Measurements from ENCODE around the gene ADD1.
A peak's percentile ranks its signal among the peaks of the same experiment; 100 is the strongest.
"Not testable (repeated sequence)": the region's sequence is repeated elsewhere in the genome, so short reads cannot be mapped to it uniquely, and the experiment has no call there.

Gene ADD1

DNA sequence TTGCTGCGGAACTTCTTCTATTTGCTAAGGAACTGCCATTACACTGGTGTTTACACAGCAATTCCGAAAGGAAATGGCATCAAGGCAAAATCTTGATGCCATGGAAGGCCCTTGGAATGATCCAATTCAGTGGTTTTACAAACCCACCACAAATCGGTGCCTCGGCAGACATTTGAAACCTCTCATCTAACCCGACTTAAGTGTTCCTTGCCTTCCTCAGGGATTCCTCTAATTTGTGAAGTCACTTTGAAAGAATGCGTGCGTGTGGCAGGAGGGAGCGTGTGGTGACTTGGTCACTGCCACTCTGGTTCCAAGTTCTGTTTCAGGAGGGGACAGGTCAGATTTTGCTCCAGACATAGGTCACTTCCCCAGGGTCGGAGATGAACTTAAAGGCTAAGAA, 114.8 kb downstream of the ADD1 start:
- TF ChIP-seq, protein P1, sequence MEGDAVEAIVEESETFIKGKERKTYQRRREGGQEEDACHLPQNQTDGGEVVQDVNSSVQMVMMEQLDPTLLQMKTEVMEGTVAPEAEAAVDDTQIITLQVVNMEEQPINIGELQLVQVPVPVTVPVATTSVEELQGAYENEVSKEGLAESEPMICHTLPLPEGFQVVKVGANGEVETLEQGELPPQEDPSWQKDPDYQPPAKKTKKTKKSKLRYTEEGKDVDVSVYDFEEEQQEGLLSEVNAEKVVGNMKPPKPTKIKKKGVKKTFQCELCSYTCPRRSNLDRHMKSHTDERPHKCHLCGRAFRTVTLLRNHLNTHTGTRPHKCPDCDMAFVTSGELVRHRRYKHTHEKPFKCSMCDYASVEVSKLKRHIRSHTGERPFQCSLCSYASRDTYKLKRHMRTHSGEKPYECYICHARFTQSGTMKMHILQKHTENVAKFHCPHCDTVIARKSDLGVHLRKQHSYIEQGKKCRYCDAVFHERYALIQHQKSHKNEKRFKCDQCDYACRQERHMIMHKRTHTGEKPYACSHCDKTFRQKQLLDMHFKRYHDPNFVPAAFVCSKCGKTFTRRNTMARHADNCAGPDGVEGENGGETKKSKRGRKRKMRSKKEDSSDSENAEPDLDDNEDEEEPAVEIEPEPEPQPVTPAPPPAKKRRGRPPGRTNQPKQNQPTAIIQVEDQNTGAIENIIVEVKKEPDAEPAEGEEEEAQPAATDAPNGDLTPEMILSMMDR (IDR thresholded peaks at IDR 0.05; ENCODE audit: control insufficient read depth, insufficient read depth, low read depth, low read length, missing control alignments), result no peak
- no peak for DNase-seq (ENCODE audit: low read depth)
- no peak overlapping the region for H3K4me3 ChIP-seq (ENCODE audit: control insufficient read depth, low read depth, low read length)

DNA sequence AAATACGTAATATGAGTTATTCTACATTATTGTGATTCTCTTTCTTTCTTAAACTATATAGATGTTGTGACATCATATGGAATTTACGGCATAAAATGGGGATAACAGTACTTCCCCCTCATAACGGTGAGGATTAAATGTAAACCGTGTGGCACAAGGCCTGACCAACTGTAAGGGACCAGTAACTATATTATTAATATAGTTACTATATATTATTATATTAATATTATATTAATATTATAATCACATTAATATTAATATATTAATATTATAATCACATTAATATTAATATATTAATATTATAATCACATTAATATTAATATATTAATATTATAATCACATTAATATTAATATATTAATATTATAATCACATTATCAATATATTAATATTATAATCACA, 116.8 kb downstream of the ADD1 start:
- H3K4me3 ChIP-seq (ENCODE audit: control insufficient read depth, low read depth, low read length), result not testable (repeated sequence)

GRCh38 chr4:2961421-2961810, 117.8 kb downstream of the ADD1 start:
- TF ChIP-seq, protein P1 (IDR thresholded peaks at IDR 0.05; ENCODE audit: control insufficient read depth, insufficient read depth, low read depth, low read length, missing control alignments), result no peak
- H3K4me3 ChIP-seq (ENCODE audit: control insufficient read depth, low read depth, low read length), result peak overlapping the region; percentile 82
- no peak for DNase-seq (ENCODE audit: low read depth)

More for the DNA sequence above, 116.8 kb downstream of the ADD1 start:
- not testable (repeated sequence) for DNase-seq (ENCODE audit: low read depth)

- TF ChIP-seq, protein P1 (IDR thresholded peaks at IDR 0.05; ENCODE audit: control insufficient read depth, insufficient read depth, low read depth, low read length, missing control alignments), result no peak
- DNase-seq (ENCODE audit: low read depth), result no peak
- peak overlapping the region; percentile 82 for H3K4me3 ChIP-seq (ENCODE audit: control insufficient read depth, low read depth, low read length)
Observed at GRCh38 chr4:2961811-2962441, 118.3 kb downstream of the ADD1 start.

- TF ChIP-seq, protein P1 (IDR thresholded peaks at IDR 0.05; ENCODE audit: control insufficient read depth, insufficient read depth, low read depth, low read length, missing control alignments), result no peak
- H3K4me3 ChIP-seq (ENCODE audit: control insufficient read depth, low read depth, low read length), result peak overlapping the region; percentile 82
- DNase-seq (ENCODE audit: low read depth), result no peak
Observed at GRCh38 chr4:2962614-2963174, 119.0 kb downstream of the ADD1 start.

DNA sequence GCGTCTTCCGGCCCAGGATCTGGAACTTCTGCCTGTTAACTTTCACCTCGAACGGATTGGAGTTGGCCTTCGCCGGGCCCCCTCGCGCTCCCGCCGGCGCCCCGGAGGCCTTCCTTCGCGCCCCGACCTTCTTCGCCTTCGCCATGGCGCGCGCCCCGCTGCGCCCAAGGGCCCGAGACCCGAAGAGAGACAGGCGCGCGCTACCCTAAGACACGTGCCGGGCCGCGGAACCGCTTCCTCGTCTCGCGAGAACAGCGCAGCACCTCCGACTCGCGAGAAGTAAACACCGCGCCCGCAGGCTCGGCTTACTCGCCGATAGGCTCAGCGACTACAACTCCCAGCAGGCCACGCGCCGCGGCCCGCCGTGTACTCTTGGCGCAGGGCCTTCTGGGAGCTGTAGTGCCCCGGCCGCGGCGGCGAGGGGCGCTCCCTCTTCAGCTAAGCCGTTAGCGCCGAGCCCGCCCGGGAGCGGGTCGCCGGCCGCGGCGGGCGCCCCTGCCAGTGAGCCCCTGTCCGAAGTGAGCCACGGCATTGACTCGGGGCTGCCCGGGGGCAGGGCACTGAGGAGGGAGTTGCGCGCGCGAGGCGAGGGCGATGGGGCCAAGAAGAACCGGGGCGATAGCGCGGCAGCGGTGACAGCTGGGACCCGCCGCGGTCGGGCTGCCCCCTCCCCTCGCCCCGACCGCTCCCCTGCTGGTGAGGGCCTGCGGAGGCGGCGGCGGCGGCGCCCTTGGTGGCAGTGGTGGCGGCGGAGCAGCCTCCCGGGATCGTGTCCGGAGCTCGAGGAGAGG, 119.7 kb downstream of the ADD1 start, which contains the start of the genes GRK4 and NOP14:
TSS of gene GRK4 (plus strand) at position 397 of the 791 bp plus-strand sequence. CDS start 500 bp downstream, outside the sequence.
TSS of gene NOP14 (minus strand) at position 232 of the 791 bp plus-strand sequence. CDS start at position 145, 87 bp downstream.
- TF ChIP-seq, protein P1 (IDR thresholded peaks at IDR 0.05; ENCODE audit: control insufficient read depth, insufficient read depth, low read depth, low read length, missing control alignments), result no peak
- peak; percentile 93 for DNase-seq (ENCODE audit: low read depth)
- peak within 1 kb of the TSS; percentile 95 for H3K4me3 ChIP-seq (ENCODE audit: control insufficient read depth, low read depth, low read length)

Measured in AG09309 (cell line).